Panc1 (cell line): ENCODE data around the gene CLK2. TPM values are rescaled to one million over a fixed set of nuclear protein-coding genes. Genes with fewer than 3 reads are reported as not detected.

Experiments
- ATAC-seq: fragments of 200-7000 bp; cut with Tn5 transposase; 2 replicates; pipeline ENCODE4 v1.9.1; 2020; ENCODE audit warnings: mild to moderate bottlenecking, moderate library complexity
- BruUV-seq: library from RNA; stranded (reverse); fragments of 400-500 nt; replicated peaks from 2 replicates; lab custom pipeline; 2021; lab: Mats Ljungman, UMichigan
- CTCF ChIA-PET: fragments of 300-600 bp; sonication (Branson Sonifier 250); formaldehyde crosslinking; loops from one replicate; lab custom pipeline; 2022; ENCODE audit warnings: antibody characterized with exemption; lab: Charles Lee
- POLR2A ChIA-PET: fragments of 300-600 bp; sonication (Branson Sonifier 250); formaldehyde crosslinking; loops from one replicate; lab custom pipeline; 2022; ENCODE audit warnings: antibody characterized with exemption; lab: Charles Lee
- DNase-seq: peaks from one replicate; pipeline ENCODE4 v3.0.0-alpha.2; 2010; ENCODE audit warnings: low read depth, low spot score
- H3K27ac ChIP-seq: 2 replicates; pipeline ENCODE4 v1.5.1; 2011; ENCODE audit warnings: mild to moderate bottlenecking, low read length, inconsistent platforms
- H3K27me3 ChIP-seq: fragments of 200-500 bp; sonication (Bioruptor generic); 2 replicates; pipeline ENCODE4 v1.6.0; 2014; ENCODE audit warnings: low read length, inconsistent platforms; ENCODE audit not compliant: control insufficient read depth, insufficient read depth
- H3K36me3 ChIP-seq: fragments of 200-500 bp; sonication (Bioruptor generic); 2 replicates; pipeline ENCODE4 v1.5.1; 2014; ENCODE audit warnings: inconsistent platforms, mild to moderate bottlenecking, low read length, moderate library complexity; ENCODE audit not compliant: control insufficient read depth, insufficient read depth
- H3K4me1 ChIP-seq: 2 replicates; pipeline ENCODE4 v1.5.1; 2011; ENCODE audit warnings: inconsistent platforms, mild to moderate bottlenecking, low read length, moderate library complexity; ENCODE audit not compliant: control insufficient read depth, insufficient read depth
- H3K4me3 ChIP-seq, 2 experiments: 2 replicates each; pipeline ENCODE4 v1.5.1; 2011 to 2012; ENCODE audit warnings: low read depth in 2 of 2, low read length in 2 of 2, mild to moderate bottlenecking in 2 of 2, inconsistent platforms in 1 of 2, moderate library complexity in 1 of 2
- H3K9me3 ChIP-seq: fragments of 200-500 bp; sonication (Bioruptor generic); 2 replicates; pipeline ENCODE4 v1.5.1; 2014; ENCODE audit warnings: low read depth, mild to moderate bottlenecking, inconsistent platforms, low read length, moderate library complexity; ENCODE audit not compliant: control insufficient read depth, insufficient read depth
- POLR2AphosphoS5 ChIP-seq: IDR thresholded peaks from 2 replicates; pipeline ENCODE4 v1.6.1; 2012; ENCODE audit warnings: mild to moderate bottlenecking, low read depth, low read length, moderate library complexity
- SIN3A ChIP-seq: IDR thresholded peaks from 2 replicates; pipeline ENCODE4 v1.6.1; 2012; ENCODE audit warnings: low read depth, mild to moderate bottlenecking, low read length, moderate library complexity, borderline replicate concordance; ENCODE audit not compliant: insufficient read depth
- TCF7L2 ChIP-seq: IDR thresholded peaks from 2 replicates; pipeline ENCODE4 v1.6.1; 2011; ENCODE audit warnings: mild to moderate bottlenecking, low read depth, low read length, inconsistent platforms
- in situ Hi-C: cut with HindIII; loops from 2 replicates; pipeline ENCODE4 v1.10.0; 2016; ENCODE audit warnings: low sequenced_read_pairs, low pct_unique_long_range_greater_than_20kb
- intact Hi-C: fragments of 100-400 bp; cut with micrococcal nuclease; formaldehyde crosslinking; loops from one replicate; pipeline ENCODE4 v1.10.0; 2022; ENCODE audit not compliant: unreplicated experiment
- total RNA-seq: library from RNA; stranded (reverse); gene quantifications from one replicate; pipeline ENCODE4 v1.2.1, GENCODE V29; 2021; ENCODE audit not compliant: unreplicated experiment
- TF ChIP-seq, protein P1 (sequence below), 2 experiments: IDR thresholded peaks; 2 replicates each; pipeline ENCODE4 v1.6.1; 2011 to 2012; ENCODE audit warnings: low read depth in 2 of 2, control low read depth in 1 of 2, low read length in 1 of 2, mild to moderate bottlenecking in 1 of 2, moderate library complexity in 1 of 2; ENCODE audit not compliant: insufficient read depth in 1 of 2
- TF ChIP-seq, protein P2 (sequence below): fragments of 450-650 bp; IDR thresholded peaks from 2 replicates; pipeline ENCODE4 v1.5.1; 2017; ENCODE audit warnings: mild to moderate bottlenecking

Gene CLK2
- total RNA-seq, 1 experiment from 2014 or later = 43.6 TPM

DNA sequence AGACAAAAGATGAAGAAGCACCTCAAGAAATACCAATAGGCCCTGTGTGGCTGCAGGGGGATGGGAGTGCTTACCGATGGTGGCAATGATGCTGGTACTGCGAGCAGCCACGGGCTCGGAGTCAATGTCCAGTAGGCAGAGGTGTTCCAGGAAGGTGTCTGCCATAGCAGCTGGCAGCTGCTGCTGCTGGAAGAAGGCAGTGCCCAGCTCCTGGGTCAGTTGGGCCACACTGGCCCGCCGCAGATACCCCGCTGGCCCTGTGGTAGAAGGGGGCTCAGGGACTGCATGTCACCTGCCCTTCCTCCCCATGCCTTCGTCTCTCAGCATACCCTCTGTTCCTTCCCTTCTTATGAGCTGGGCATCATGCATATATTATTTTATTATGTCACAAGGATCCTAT lies 26.7 kb upstream of the CLK2 start:
- intact Hi-C loops (no loop called here), in situ Hi-C loops (no loop called here)
- no peak for ATAC-seq
- TF ChIP-seq, protein P1, sequence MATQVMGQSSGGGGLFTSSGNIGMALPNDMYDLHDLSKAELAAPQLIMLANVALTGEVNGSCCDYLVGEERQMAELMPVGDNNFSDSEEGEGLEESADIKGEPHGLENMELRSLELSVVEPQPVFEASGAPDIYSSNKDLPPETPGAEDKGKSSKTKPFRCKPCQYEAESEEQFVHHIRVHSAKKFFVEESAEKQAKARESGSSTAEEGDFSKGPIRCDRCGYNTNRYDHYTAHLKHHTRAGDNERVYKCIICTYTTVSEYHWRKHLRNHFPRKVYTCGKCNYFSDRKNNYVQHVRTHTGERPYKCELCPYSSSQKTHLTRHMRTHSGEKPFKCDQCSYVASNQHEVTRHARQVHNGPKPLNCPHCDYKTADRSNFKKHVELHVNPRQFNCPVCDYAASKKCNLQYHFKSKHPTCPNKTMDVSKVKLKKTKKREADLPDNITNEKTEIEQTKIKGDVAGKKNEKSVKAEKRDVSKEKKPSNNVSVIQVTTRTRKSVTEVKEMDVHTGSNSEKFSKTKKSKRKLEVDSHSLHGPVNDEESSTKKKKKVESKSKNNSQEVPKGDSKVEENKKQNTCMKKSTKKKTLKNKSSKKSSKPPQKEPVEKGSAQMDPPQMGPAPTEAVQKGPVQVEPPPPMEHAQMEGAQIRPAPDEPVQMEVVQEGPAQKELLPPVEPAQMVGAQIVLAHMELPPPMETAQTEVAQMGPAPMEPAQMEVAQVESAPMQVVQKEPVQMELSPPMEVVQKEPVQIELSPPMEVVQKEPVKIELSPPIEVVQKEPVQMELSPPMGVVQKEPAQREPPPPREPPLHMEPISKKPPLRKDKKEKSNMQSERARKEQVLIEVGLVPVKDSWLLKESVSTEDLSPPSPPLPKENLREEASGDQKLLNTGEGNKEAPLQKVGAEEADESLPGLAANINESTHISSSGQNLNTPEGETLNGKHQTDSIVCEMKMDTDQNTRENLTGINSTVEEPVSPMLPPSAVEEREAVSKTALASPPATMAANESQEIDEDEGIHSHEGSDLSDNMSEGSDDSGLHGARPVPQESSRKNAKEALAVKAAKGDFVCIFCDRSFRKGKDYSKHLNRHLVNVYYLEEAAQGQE (IDR thresholded peaks at IDR 0.05; ENCODE audit: insufficient read depth in 1 of 2, low read depth in 2 of 2, low read length in 1 of 2) = no peak
- TF ChIP-seq TCF7L2 (no peak), POLR2AphosphoS5 (no peak), SIN3A (no peak)
- TF ChIP-seq, protein P2, sequence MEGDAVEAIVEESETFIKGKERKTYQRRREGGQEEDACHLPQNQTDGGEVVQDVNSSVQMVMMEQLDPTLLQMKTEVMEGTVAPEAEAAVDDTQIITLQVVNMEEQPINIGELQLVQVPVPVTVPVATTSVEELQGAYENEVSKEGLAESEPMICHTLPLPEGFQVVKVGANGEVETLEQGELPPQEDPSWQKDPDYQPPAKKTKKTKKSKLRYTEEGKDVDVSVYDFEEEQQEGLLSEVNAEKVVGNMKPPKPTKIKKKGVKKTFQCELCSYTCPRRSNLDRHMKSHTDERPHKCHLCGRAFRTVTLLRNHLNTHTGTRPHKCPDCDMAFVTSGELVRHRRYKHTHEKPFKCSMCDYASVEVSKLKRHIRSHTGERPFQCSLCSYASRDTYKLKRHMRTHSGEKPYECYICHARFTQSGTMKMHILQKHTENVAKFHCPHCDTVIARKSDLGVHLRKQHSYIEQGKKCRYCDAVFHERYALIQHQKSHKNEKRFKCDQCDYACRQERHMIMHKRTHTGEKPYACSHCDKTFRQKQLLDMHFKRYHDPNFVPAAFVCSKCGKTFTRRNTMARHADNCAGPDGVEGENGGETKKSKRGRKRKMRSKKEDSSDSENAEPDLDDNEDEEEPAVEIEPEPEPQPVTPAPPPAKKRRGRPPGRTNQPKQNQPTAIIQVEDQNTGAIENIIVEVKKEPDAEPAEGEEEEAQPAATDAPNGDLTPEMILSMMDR = no peak
- Histone ChIP-seq H3K4me3 (no peak overlapping the region), H3K4me1 (no peaks in the 10 kb centered on the region), H3K36me3 (no peaks in the 10 kb centered on the region), H3K27ac (no peak overlapping the region), H3K27me3 (no peaks in the 10 kb centered on the region), H3K9me3 (no peaks in the 10 kb centered on the region)
- CTCF ChIA-PET = interaction anchor here (1.0 kb wide), 1 partner anchor 49 kb away, joined by 3 read pairs; no protein-coding TSS in a partner anchor
- no TSS peak for BruUV-seq
- DNase-seq = no peak
- POLR2A ChIA-PET = interaction anchor here (1.1 kb wide), 1 partner anchor 27 kb away, joined by 4 read pairs; the partner anchor contains the start of gene CLK2

- BruUV-seq = no TSS peak
- H3K27me3 ChIP-seq = no peaks in the 10 kb centered on the region
- intact Hi-C loops = no loop called here
- no peak for DNase-seq
- in situ Hi-C loops = no loop called here
- H3K4me3 ChIP-seq = no peak overlapping the region
- H3K9me3 ChIP-seq = no peaks in the 10 kb centered on the region
- H3K36me3 ChIP-seq = no peaks in the 10 kb centered on the region
- POLR2A ChIA-PET = interaction anchor here (1.2 kb wide), 1 partner anchor 11 kb away, joined by 3 read pairs; no protein-coding TSS in a partner anchor
- no peak for ATAC-seq
- TF ChIP-seq, protein P2 = no peak
- TF ChIP-seq, protein P1 (IDR thresholded peaks at IDR 0.05; ENCODE audit: insufficient read depth in 1 of 2, low read depth in 2 of 2, low read length in 1 of 2) = no peak
- no peak for TF ChIP-seq POLR2AphosphoS5
- TF ChIP-seq TCF7L2 = no peak
- TF ChIP-seq SIN3A = no peak
- no peaks in the 10 kb centered on the region for H3K4me1 ChIP-seq
- no peak overlapping the region for H3K27ac ChIP-seq
- CTCF ChIA-PET = no interaction called here
These were observed 24.1 kb upstream of the CLK2 start for GRCh38 chr1:155297384-155297783.
